RWPE2 (cell line): ENCODE results near the gene CEP41.

ENCODE experiments used
- ATAC-seq: fragments of 200-7000 bp; cut with Tn5 transposase; 3 replicates; pipeline ENCODE4 v1.9.1; 2021; ENCODE audit warnings: low read depth
- DNase-seq: peaks from one replicate; pipeline ENCODE4 v3.0.0-alpha.2; 2020; ENCODE audit warnings: low spot score
- H3K27ac ChIP-seq: fragments of 450-650 bp; 2 replicates; pipeline ENCODE4 v1.5.1; 2017; ENCODE audit warnings: mild to moderate bottlenecking; ENCODE audit not compliant: poor library complexity, severe bottlenecking
- H3K27me3 ChIP-seq: fragments of 250-450 bp; sonication (Bioruptor Pico); 2 replicates; pipeline ENCODE4 v1.5.1; 2021; ENCODE audit warnings: mild to moderate bottlenecking, moderate library complexity; ENCODE audit not compliant: insufficient read depth, poor library complexity, severe bottlenecking
- H3K36me3 ChIP-seq: fragments of 250-450 bp; sonication (Bioruptor Pico); 2 replicates; pipeline ENCODE4 v1.5.1; 2020; ENCODE audit warnings: low read depth, mild to moderate bottlenecking, moderate library complexity
- H3K4me1 ChIP-seq: fragments of 250-450 bp; sonication (Bioruptor Pico); 2 replicates; pipeline ENCODE4 v1.5.1; 2021; ENCODE audit warnings: mild to moderate bottlenecking, moderate library complexity; ENCODE audit not compliant: insufficient read depth, poor library complexity, severe bottlenecking
- H3K4me3 ChIP-seq: fragments of 250-450 bp; sonication (Bioruptor Pico); 2 replicates; pipeline ENCODE4 v1.5.1; 2021; ENCODE audit warnings: mild to moderate bottlenecking, moderate library complexity; ENCODE audit not compliant: severe bottlenecking
- H3K9me3 ChIP-seq: fragments of 250-450 bp; sonication (Bioruptor Pico); 2 replicates; pipeline ENCODE4 v1.5.1; 2021; ENCODE audit warnings: mild to moderate bottlenecking, moderate library complexity; ENCODE audit not compliant: severe bottlenecking
- TF ChIP-seq, protein P1 (sequence below): fragments of 450-650 bp; IDR thresholded peaks from one replicate; pipeline ENCODE4 v1.5.1; 2017; ENCODE audit warnings: mild to moderate bottlenecking, moderate library complexity; ENCODE audit not compliant: poor library complexity, severe bottlenecking

Gene CEP41

GRCh38 chr7:130420943-130421578 lies 19.8 kb downstream of the CEP41 start:
- peak overlapping the region; percentile 83 for H3K27ac ChIP-seq
- DNase-seq = no peak
- ATAC-seq = no peak
- no peaks in the 10 kb centered on the region for H3K9me3 ChIP-seq
- H3K4me1 ChIP-seq = peaks cover 41% of the 10 kb centered on the region
- TF ChIP-seq, protein P1, sequence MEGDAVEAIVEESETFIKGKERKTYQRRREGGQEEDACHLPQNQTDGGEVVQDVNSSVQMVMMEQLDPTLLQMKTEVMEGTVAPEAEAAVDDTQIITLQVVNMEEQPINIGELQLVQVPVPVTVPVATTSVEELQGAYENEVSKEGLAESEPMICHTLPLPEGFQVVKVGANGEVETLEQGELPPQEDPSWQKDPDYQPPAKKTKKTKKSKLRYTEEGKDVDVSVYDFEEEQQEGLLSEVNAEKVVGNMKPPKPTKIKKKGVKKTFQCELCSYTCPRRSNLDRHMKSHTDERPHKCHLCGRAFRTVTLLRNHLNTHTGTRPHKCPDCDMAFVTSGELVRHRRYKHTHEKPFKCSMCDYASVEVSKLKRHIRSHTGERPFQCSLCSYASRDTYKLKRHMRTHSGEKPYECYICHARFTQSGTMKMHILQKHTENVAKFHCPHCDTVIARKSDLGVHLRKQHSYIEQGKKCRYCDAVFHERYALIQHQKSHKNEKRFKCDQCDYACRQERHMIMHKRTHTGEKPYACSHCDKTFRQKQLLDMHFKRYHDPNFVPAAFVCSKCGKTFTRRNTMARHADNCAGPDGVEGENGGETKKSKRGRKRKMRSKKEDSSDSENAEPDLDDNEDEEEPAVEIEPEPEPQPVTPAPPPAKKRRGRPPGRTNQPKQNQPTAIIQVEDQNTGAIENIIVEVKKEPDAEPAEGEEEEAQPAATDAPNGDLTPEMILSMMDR = no peak
- H3K36me3 ChIP-seq = no peaks in the 10 kb centered on the region; the same call in 1 of the 2 replicates
- H3K27me3 ChIP-seq = no peaks in the 10 kb centered on the region
- no peak overlapping the region for H3K4me3 ChIP-seq

GRCh38 chr7:130419658-130420057 lies 21.2 kb downstream of the CEP41 start:
- DNase-seq = no peak
- peak overlapping the region; percentile 83 for H3K27ac ChIP-seq

GRCh38 chr7:130418306-130418705 lies 22.5 kb downstream of the CEP41 start:
- DNase-seq = no peak
- peaks cover 41% of the 10 kb centered on the region for H3K4me1 ChIP-seq

More at GRCh38 chr7:130419658-130420057, 21.2 kb downstream of the CEP41 start:
- ATAC-seq = peak; percentile 81
- no peaks in the 10 kb centered on the region; the same call in 1 of the 2 replicates for H3K36me3 ChIP-seq
- TF ChIP-seq, protein P1 = no peak
- H3K4me1 ChIP-seq = peaks cover 41% of the 10 kb centered on the region
- no peaks in the 10 kb centered on the region for H3K9me3 ChIP-seq
- no peaks in the 10 kb centered on the region for H3K27me3 ChIP-seq
- no peak overlapping the region for H3K4me3 ChIP-seq

GRCh38 chr7:130417213-130417612 lies 23.6 kb downstream of the CEP41 start:
- DNase-seq (no peak), ATAC-seq (no peak)
- H3K4me1 ChIP-seq = peaks cover 41% of the 10 kb centered on the region
- no peak overlapping the region for H3K4me3 ChIP-seq
- no peaks in the 10 kb centered on the region for H3K27me3 ChIP-seq
- H3K36me3 ChIP-seq = no peaks in the 10 kb centered on the region
- peak overlapping the region; percentile 83 for H3K27ac ChIP-seq
- TF ChIP-seq, protein P1 = no peak
- no peaks in the 10 kb centered on the region for H3K9me3 ChIP-seq

More at GRCh38 chr7:130418306-130418705, 22.5 kb downstream of the CEP41 start:
- Histone ChIP-seq H3K27me3 (no peaks in the 10 kb centered on the region), H3K9me3 (no peaks in the 10 kb centered on the region), H3K36me3 (no peaks in the 10 kb centered on the region), H3K27ac (peak overlapping the region; percentile 83), H3K4me3 (no peak overlapping the region)
- ATAC-seq = peak; percentile 91
- TF ChIP-seq, protein P1 = no peak

- Histone ChIP-seq H3K36me3 (0 out of 2 replicates have a peak, but pooled peaks cover 14% of the 10 kb centered on the region), H3K27ac (no peak overlapping the region), H3K4me3 (no peak overlapping the region), H3K27me3 (no peaks in the 10 kb centered on the region), H3K9me3 (no peaks in the 10 kb centered on the region), H3K4me1 (peaks cover 25% of the 10 kb centered on the region)
- DNase-seq = no peak
- TF ChIP-seq, protein P1 = no peak
- no peak for ATAC-seq
These were observed 25.8 kb downstream of the CEP41 start for GRCh38 chr7:130415006-130415405.
